ENCODE data around the gene KDM4B.

The KDM4B gene

DNA sequence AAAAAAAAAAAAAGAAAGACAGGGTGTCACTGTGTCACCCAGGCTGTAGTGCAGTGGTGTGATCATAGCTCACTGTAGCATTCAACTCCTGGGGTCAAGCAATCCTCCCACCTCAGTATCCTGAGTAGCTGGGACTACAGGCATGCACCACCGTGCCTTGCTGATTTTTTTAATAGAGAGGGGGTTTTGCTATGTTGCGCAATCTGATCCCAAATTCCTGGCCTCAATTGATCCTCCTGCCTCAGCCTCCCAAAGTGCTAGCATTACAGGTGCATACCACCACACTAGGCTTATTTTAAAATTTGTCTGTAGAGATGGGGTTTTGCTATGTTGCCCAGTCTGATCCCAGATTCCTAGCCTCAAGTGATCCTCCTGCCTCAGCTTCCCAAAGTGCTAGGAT, 212.4 kb downstream of the KDM4B start:
- no peaks in the 10 kb centered on the region for H3K4me1 ChIP-seq (ENCODE audit: control insufficient read depth, low read length)
- H3K4me2 ChIP-seq (ENCODE audit: low read length) = no peak overlapping the region
- no peaks in the 10 kb centered on the region for H4K20me1 ChIP-seq (ENCODE audit: control insufficient read depth, insufficient read depth, low read depth, low read length)
- no peaks in the 10 kb centered on the region for H3K36me3 ChIP-seq (ENCODE audit: control insufficient read depth, low read length)
- no peak for TF ChIP-seq EZH2phosphoT487 (IDR thresholded peaks at IDR 0.05; ENCODE audit: borderline replicate concordance, low read length)
- TF ChIP-seq, protein P1, sequence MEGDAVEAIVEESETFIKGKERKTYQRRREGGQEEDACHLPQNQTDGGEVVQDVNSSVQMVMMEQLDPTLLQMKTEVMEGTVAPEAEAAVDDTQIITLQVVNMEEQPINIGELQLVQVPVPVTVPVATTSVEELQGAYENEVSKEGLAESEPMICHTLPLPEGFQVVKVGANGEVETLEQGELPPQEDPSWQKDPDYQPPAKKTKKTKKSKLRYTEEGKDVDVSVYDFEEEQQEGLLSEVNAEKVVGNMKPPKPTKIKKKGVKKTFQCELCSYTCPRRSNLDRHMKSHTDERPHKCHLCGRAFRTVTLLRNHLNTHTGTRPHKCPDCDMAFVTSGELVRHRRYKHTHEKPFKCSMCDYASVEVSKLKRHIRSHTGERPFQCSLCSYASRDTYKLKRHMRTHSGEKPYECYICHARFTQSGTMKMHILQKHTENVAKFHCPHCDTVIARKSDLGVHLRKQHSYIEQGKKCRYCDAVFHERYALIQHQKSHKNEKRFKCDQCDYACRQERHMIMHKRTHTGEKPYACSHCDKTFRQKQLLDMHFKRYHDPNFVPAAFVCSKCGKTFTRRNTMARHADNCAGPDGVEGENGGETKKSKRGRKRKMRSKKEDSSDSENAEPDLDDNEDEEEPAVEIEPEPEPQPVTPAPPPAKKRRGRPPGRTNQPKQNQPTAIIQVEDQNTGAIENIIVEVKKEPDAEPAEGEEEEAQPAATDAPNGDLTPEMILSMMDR (IDR thresholded peaks at IDR 0.05; ENCODE audit: low read depth, low read length, poor library complexity, severe bottlenecking) = no peak
- H3K27me3 ChIP-seq (ENCODE audit: control insufficient read depth, low read length) = no peaks in the 10 kb centered on the region; the same call in 1 of the 2 replicates
- H3K27ac ChIP-seq (ENCODE audit: low read depth, low read length) = no peak overlapping the region
- no peaks in the 10 kb centered on the region for H3K79me2 ChIP-seq (ENCODE audit: control insufficient read depth, low read length)
- no peaks in the 10 kb centered on the region for H3K9me2 ChIP-seq (replicated peaks; ENCODE audit: control insufficient read depth, low read length)
- no peaks in the 10 kb centered on the region for H3F3A ChIP-seq (ENCODE audit: control insufficient read depth, insufficient read depth)
- no peak overlapping the region for H3K4me3 ChIP-seq (ENCODE audit: low read length)
- H3K9me3 ChIP-seq (ENCODE audit: control insufficient read depth, insufficient read depth, low read length) = no peaks in the 10 kb centered on the region

GRCh38 chr19:5182751-5183150, 213.8 kb downstream of the KDM4B start:
- H3K4me2 ChIP-seq (ENCODE audit: low read length) = no peak overlapping the region
- no peaks in the 10 kb centered on the region for H3K9me3 ChIP-seq (ENCODE audit: control insufficient read depth, insufficient read depth, low read length)
- no peak overlapping the region for H3K4me3 ChIP-seq (ENCODE audit: low read length)
- H3K36me3 ChIP-seq (ENCODE audit: control insufficient read depth, low read length) = no peaks in the 10 kb centered on the region
- H3K9me2 ChIP-seq (replicated peaks; ENCODE audit: control insufficient read depth, low read length) = no peaks in the 10 kb centered on the region
- no peaks in the 10 kb centered on the region for H3K79me2 ChIP-seq (ENCODE audit: control insufficient read depth, low read length)
- H3F3A ChIP-seq (ENCODE audit: control insufficient read depth, insufficient read depth) = no peaks in the 10 kb centered on the region
- TF ChIP-seq, protein P1 (IDR thresholded peaks at IDR 0.05; ENCODE audit: low read depth, low read length, poor library complexity, severe bottlenecking) = no peak
- TF ChIP-seq EZH2phosphoT487 (IDR thresholded peaks at IDR 0.05; ENCODE audit: borderline replicate concordance, low read length) = no peak
- no peaks in the 10 kb centered on the region for H3K4me1 ChIP-seq (ENCODE audit: control insufficient read depth, low read length)
- no peaks in the 10 kb centered on the region for H4K20me1 ChIP-seq (ENCODE audit: control insufficient read depth, insufficient read depth, low read depth, low read length)
- H3K27ac ChIP-seq (ENCODE audit: low read depth, low read length) = no peak overlapping the region
- no peaks in the 10 kb centered on the region for H3K27me3 ChIP-seq (ENCODE audit: control insufficient read depth, low read length)

DNA sequence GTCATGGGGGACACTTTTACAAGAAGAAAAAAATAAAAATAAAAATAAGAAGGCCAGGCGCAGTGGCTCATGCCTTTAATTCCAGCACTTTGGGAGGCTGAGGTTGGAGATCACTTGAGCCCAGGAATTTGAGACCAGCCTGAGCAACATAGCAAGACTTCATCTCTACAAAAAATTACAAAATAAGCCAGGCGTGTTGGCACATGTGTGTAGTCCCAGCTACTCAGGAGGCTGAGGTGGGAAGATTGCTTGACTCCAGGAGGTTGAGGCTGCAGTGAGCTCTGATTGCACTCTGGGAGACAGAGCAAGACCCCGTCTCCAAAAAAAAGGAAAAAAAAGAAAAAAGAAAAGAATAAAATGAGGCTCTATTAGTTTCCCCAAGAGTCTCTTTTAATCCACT, 214.7 kb downstream of the KDM4B start:
- no peaks in the 10 kb centered on the region for H3K4me1 ChIP-seq (ENCODE audit: control insufficient read depth, low read length)
- no peaks in the 10 kb centered on the region for H3F3A ChIP-seq (ENCODE audit: control insufficient read depth, insufficient read depth)
- no peaks in the 10 kb centered on the region for H3K9me2 ChIP-seq (replicated peaks; ENCODE audit: control insufficient read depth, low read length)
- H3K9me3 ChIP-seq (ENCODE audit: control insufficient read depth, insufficient read depth, low read length) = no peaks in the 10 kb centered on the region
- no peaks in the 10 kb centered on the region for H3K79me2 ChIP-seq (ENCODE audit: control insufficient read depth, low read length)
- H3K27ac ChIP-seq (ENCODE audit: low read depth, low read length) = no peak overlapping the region
- H4K20me1 ChIP-seq (ENCODE audit: control insufficient read depth, insufficient read depth, low read depth, low read length) = no peaks in the 10 kb centered on the region
- H3K36me3 ChIP-seq (ENCODE audit: control insufficient read depth, low read length) = no peaks in the 10 kb centered on the region
- H3K4me2 ChIP-seq (ENCODE audit: low read length) = no peak overlapping the region
- no peak overlapping the region for H3K4me3 ChIP-seq (ENCODE audit: low read length)
- TF ChIP-seq, protein P1 (IDR thresholded peaks at IDR 0.05; ENCODE audit: low read depth, low read length, poor library complexity, severe bottlenecking) = no peak
- TF ChIP-seq EZH2phosphoT487 (IDR thresholded peaks at IDR 0.05; ENCODE audit: borderline replicate concordance, low read length) = no peak
- H3K27me3 ChIP-seq (ENCODE audit: control insufficient read depth, low read length) = no peaks in the 10 kb centered on the region

- no peaks in the 10 kb centered on the region for H3K9me2 ChIP-seq (replicated peaks; ENCODE audit: control insufficient read depth, low read length)
- no peak overlapping the region for H3K27ac ChIP-seq (ENCODE audit: low read depth, low read length)
Measured at GRCh38 chr19:5184930-5185329, 216.0 kb downstream of the KDM4B start.

More at GRCh38 chr19:5184930-5185329, 216.0 kb downstream of the KDM4B start:
- Histone ChIP-seq H3F3A (ENCODE audit: control insufficient read depth, insufficient read depth) (no peaks in the 10 kb centered on the region), H3K4me3 (ENCODE audit: low read length) (no peak overlapping the region), H3K36me3 (ENCODE audit: control insufficient read depth, low read length) (no peaks in the 10 kb centered on the region), H4K20me1 (ENCODE audit: control insufficient read depth, insufficient read depth, low read depth, low read length) (no peaks in the 10 kb centered on the region), H3K4me2 (ENCODE audit: low read length) (no peak overlapping the region), H3K79me2 (ENCODE audit: control insufficient read depth, low read length) (no peaks in the 10 kb centered on the region), H3K9me3 (ENCODE audit: control insufficient read depth, insufficient read depth, low read length) (no peaks in the 10 kb centered on the region), H3K4me1 (ENCODE audit: control insufficient read depth, low read length) (no peaks in the 10 kb centered on the region), H3K27me3 (ENCODE audit: control insufficient read depth, low read length) (no peaks in the 10 kb centered on the region)
- TF ChIP-seq, protein P1 (IDR thresholded peaks at IDR 0.05; ENCODE audit: low read depth, low read length, poor library complexity, severe bottlenecking) = no peak
- TF ChIP-seq EZH2phosphoT487 (IDR thresholded peaks at IDR 0.05; ENCODE audit: borderline replicate concordance, low read length) = no peak
